22Rv1 (cell line): ENCODE measurements around the gene RCE1.

Experiments used
- ZFX ChIP-seq: fragments of 450-650 bp; IDR thresholded peaks from 2 replicates; pipeline ENCODE4 v1.6.1; 2017; ENCODE audit warnings: antibody characterized with exemption, borderline replicate concordance
- TF ChIP-seq, protein P1 (sequence below): fragments of 450-650 bp; IDR thresholded peaks from 2 replicates; pipeline ENCODE4 v1.5.1; 2017; ENCODE audit warnings: mild to moderate bottlenecking

DNA sequence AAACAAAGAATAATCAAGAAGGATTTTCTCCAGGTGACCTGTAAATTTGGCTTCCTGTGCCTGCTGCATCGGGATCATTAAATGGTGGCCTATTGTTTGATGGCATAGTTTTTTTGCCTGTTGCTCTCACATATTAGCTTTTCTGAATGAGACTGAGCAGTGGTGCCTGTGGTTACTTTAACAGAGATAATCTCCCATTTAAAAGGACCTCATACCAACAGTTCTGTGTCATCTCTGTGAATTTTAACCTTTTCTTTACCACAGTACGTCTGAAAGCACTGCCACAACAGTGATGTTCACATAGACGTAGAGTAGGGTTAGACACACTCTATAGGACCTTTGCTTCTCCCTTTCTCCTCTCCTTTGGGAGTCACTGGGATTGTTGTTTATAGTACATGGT is 22.9 kb upstream of the RCE1 start:
- TF ChIP-seq, protein P1, sequence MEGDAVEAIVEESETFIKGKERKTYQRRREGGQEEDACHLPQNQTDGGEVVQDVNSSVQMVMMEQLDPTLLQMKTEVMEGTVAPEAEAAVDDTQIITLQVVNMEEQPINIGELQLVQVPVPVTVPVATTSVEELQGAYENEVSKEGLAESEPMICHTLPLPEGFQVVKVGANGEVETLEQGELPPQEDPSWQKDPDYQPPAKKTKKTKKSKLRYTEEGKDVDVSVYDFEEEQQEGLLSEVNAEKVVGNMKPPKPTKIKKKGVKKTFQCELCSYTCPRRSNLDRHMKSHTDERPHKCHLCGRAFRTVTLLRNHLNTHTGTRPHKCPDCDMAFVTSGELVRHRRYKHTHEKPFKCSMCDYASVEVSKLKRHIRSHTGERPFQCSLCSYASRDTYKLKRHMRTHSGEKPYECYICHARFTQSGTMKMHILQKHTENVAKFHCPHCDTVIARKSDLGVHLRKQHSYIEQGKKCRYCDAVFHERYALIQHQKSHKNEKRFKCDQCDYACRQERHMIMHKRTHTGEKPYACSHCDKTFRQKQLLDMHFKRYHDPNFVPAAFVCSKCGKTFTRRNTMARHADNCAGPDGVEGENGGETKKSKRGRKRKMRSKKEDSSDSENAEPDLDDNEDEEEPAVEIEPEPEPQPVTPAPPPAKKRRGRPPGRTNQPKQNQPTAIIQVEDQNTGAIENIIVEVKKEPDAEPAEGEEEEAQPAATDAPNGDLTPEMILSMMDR = no peak
- TF ChIP-seq ZFX = no peak
